ENCODE results near the gene RTP5. TPM values are rescaled to one million over a fixed set of nuclear protein-coding genes. Genes with fewer than 3 reads are reported as not detected.

Gene RTP5
- total and polyA plus RNA-seq, 2 of the 8 experiments (the other 6 are each of a cell fraction or from before 2014, with no cell fraction given), result not detected

DNA sequence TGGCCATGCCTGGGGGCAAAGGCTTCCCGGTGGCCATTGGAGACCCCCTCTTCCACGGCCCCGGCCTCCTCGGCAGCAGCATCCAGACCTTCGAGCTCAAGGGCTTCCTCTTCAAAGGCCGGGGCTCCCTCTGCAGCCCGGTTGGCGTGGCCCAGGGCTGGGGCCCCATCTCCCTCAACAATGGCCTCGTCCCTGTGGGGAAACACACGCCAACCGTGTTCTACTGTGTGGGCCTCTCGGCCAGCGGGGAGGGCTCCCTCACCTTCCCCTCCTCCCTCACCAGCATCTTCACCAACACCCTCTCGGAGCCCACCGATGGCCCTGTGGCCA is 2.7 kb downstream of the RTP5 start (continued):
- TF ChIP-seq CHD7 (IDR thresholded peaks at IDR 0.05; ENCODE audit: insufficient replicate concordance, low read length) (no peak), CBX5 (IDR thresholded peaks at IDR 0.05; ENCODE audit: low read depth, low read length) (no peak), BCL11A (IDR thresholded peaks at IDR 0.05; ENCODE audit: low read depth in 2 of 2, low read length in 2 of 2) (no peak), BRCA1 (IDR thresholded peaks at IDR 0.05; ENCODE audit: low read depth, low read length) (no peak), POLR2A (IDR thresholded peaks at IDR 0.05; ENCODE audit: control extremely low read depth in 1 of 2, low read depth in 2 of 2, low read length in 2 of 2) (no peak), JUN (IDR thresholded peaks at IDR 0.05; ENCODE audit: low read depth, low read length) (no peak), USF2 (IDR thresholded peaks at IDR 0.05; ENCODE audit: low read length) (no peak), YY1 (IDR thresholded peaks at IDR 0.05; ENCODE audit: low read depth, low read length) (no peak), HDAC6 (IDR thresholded peaks at IDR 0.05; ENCODE audit: low read depth, low read length) (no peak), POLR2AphosphoS5 (IDR thresholded peaks at IDR 0.05; ENCODE audit: low read depth, low read length) (no peak)
